HFFc6 (cell line): ENCODE data around the gene PTPRN2. TPM values are rescaled to one million over a fixed set of nuclear protein-coding genes. Genes with fewer than 3 reads are reported as not detected.

ENCODE experiments used
- DNase-seq: peaks from one replicate; pipeline ENCODE4 v3.0.0-alpha.2; 2018
- H3K27ac Mint-ChIP-seq: 2 replicates; pipeline ENCODE4 v1.8.0; 2020; ENCODE audit warnings: mild to moderate bottlenecking, mixed read lengths
- H3K27me3 Mint-ChIP-seq: 2 replicates; pipeline ENCODE4 v1.8.0; 2021; ENCODE audit warnings: mild to moderate bottlenecking, moderate library complexity, mixed read lengths; ENCODE audit not compliant: insufficient read depth
- H3K36me3 Mint-ChIP-seq: 2 replicates; pipeline ENCODE4 v1.8.0; 2021; ENCODE audit warnings: low read depth, mixed read lengths
- H3K4me1 Mint-ChIP-seq: 2 replicates; pipeline ENCODE4 v1.8.0; 2020; ENCODE audit warnings: low read depth, mixed read lengths
- H3K4me3 Mint-ChIP-seq: 2 replicates; pipeline ENCODE4 v1.8.0; 2020; ENCODE audit warnings: mild to moderate bottlenecking, moderate library complexity, mixed read lengths
- H3K9me3 Mint-ChIP-seq: 2 replicates; pipeline ENCODE4 v1.8.0; 2020; ENCODE audit warnings: mild to moderate bottlenecking, mixed read lengths
- CTCF ChIP-seq: fragments of 200-600 bp; sonication (generic); IDR thresholded peaks from 2 replicates; pipeline ENCODE4 v1.5.0; 2021; ENCODE audit warnings: antibody characterized with exemption, mild to moderate bottlenecking
- total RNA-seq, 6 experiments: library from RNA; stranded (reverse); fragmentation: NEBNext Ultra II Directional; extraction: Animal tissue kit (Norgen Biotek cat#: 25700); gene quantifications; 2 replicates in 1 of 6; 3 replicates in 5 of 6; pipeline ENCODE4 v1.2.3, GENCODE V29; 2021

PTPRN2 gene
- total RNA-seq, 6 experiments from 2014 or later, result 0.05 to 0.27 (median 0.23) TPM

- Mint-ChIP-seq H3K27me3 (peaks cover 38% of the 10 kb centered on the region), H3K4me3 (no peak overlapping the region)
Measured at GRCh38 chr7:157682946-157683746, 904.5 kb downstream of the PTPRN2 start.

GRCh38 chr7:157682064-157682945, 905.3 kb downstream of the PTPRN2 start:
- peaks cover 36% of the 10 kb centered on the region for H3K27me3 Mint-ChIP-seq

More at GRCh38 chr7:157682946-157683746, 904.5 kb downstream of the PTPRN2 start:
- peaks cover 4% of the 10 kb centered on the region; the same call in 1 of the 2 replicates for H3K9me3 Mint-ChIP-seq
- H3K36me3 Mint-ChIP-seq, result no peaks in the 10 kb centered on the region
- no peak for TF ChIP-seq CTCF
- H3K27ac Mint-ChIP-seq, result no peak overlapping the region
- no peak for DNase-seq
- H3K4me1 Mint-ChIP-seq, result no peaks in the 10 kb centered on the region

GRCh38 chr7:157679607-157680006, 908.0 kb downstream of the PTPRN2 start:
- Mint-ChIP-seq H3K4me3 (no peak overlapping the region), H3K36me3 (no peaks in the 10 kb centered on the region), H3K9me3 (peaks cover 19% of the 10 kb centered on the region), H3K27ac (no peak overlapping the region), H3K4me1 (no peaks in the 10 kb centered on the region), H3K27me3 (peaks cover 35% of the 10 kb centered on the region)
- no peak for TF ChIP-seq CTCF
- DNase-seq, result no peak

More at GRCh38 chr7:157682064-157682945, 905.3 kb downstream of the PTPRN2 start:
- no peaks in the 10 kb centered on the region for H3K36me3 Mint-ChIP-seq
- TF ChIP-seq CTCF, result no peak
- peaks cover 4% of the 10 kb centered on the region; the same call in 1 of the 2 replicates for H3K9me3 Mint-ChIP-seq
- no peak overlapping the region for H3K27ac Mint-ChIP-seq
- H3K4me3 Mint-ChIP-seq, result no peak overlapping the region
- no peak for DNase-seq
- H3K4me1 Mint-ChIP-seq, result no peaks in the 10 kb centered on the region

GRCh38 chr7:157678501-157678900, 909.1 kb downstream of the PTPRN2 start:
- H3K27me3 Mint-ChIP-seq, result peaks cover 29% of the 10 kb centered on the region
- no peaks in the 10 kb centered on the region for H3K4me1 Mint-ChIP-seq
- H3K9me3 Mint-ChIP-seq, result peaks cover 18% of the 10 kb centered on the region
- no peak for DNase-seq
- TF ChIP-seq CTCF, result no peak
- no peaks in the 10 kb centered on the region for H3K36me3 Mint-ChIP-seq
- H3K27ac Mint-ChIP-seq, result no peak overlapping the region
- no peak overlapping the region for H3K4me3 Mint-ChIP-seq

GRCh38 chr7:157676456-157677255, 911.0 kb downstream of the PTPRN2 start:
- peaks cover 18% of the 10 kb centered on the region for H3K9me3 Mint-ChIP-seq
- H3K27me3 Mint-ChIP-seq, result peaks cover 14% of the 10 kb centered on the region
- H3K4me1 Mint-ChIP-seq, result no peaks in the 10 kb centered on the region
- no peaks in the 10 kb centered on the region for H3K36me3 Mint-ChIP-seq
- no peak for DNase-seq
- no peak overlapping the region for H3K27ac Mint-ChIP-seq
- no peak overlapping the region for H3K4me3 Mint-ChIP-seq
- TF ChIP-seq CTCF, result no peak
